Measurements from ENCODE around the gene OSGEP. TPM values are rescaled to one million over a fixed set of nuclear protein-coding genes. Genes with fewer than 3 reads are reported as not detected.
A peak's percentile ranks its signal among the peaks of the same experiment; 100 is the strongest.

The OSGEP gene
- total and polyA plus RNA-seq, 2 of the 13 experiments (the other 11 are each of a cell fraction or from before 2014, with no cell fraction given), result 39.7 to 41.1 TPM

DNA sequence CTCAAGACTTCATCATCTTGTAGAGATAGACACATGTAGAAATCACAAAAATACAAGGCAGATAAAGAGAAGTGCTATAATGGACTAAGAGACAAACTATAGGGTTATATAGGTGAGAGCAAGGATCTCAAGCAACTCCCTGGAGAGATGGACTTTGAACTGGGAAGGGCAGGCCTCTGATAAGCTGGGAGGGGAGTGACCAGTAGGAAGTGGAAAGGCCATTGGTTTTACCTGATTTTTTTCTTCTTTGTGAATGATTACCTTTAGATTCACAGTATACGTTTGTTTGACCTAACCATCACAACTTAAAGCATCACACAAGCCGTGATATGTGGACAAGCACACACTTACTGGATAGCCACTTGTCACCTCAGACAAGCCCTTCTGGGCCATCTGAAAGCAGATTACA, 36.1 kb downstream of the OSGEP start (continued):
- TF ChIP-seq, protein P1, sequence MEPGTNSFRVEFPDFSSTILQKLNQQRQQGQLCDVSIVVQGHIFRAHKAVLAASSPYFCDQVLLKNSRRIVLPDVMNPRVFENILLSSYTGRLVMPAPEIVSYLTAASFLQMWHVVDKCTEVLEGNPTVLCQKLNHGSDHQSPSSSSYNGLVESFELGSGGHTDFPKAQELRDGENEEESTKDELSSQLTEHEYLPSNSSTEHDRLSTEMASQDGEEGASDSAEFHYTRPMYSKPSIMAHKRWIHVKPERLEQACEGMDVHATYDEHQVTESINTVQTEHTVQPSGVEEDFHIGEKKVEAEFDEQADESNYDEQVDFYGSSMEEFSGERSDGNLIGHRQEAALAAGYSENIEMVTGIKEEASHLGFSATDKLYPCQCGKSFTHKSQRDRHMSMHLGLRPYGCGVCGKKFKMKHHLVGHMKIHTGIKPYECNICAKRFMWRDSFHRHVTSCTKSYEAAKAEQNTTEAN (CRISPR knock-in tag; conservative IDR thresholded peaks at IDR 0.05), result no peak
- TF ChIP-seq ZNF362 (CRISPR knock-in tag; IDR thresholded peaks at IDR 0.05; ENCODE audit: borderline replicate concordance) (peak; percentile 84), RFXAP (CRISPR knock-in tag; IDR thresholded peaks at IDR 0.05; ENCODE audit: borderline replicate concordance) (0 out of 2 replicates have a peak, but pooled peaks have one; percentile 42), HDAC2 (CRISPR knock-in tag; IDR thresholded peaks at IDR 0.05) (no peak), NBN (conservative IDR thresholded peaks at IDR 0.05) (no peak), LCORL (IDR thresholded peaks at IDR 0.05) (no peak), LCORL (CRISPR knock-in tag; IDR thresholded peaks at IDR 0.05) (0 out of 2 replicates have a peak, but pooled peaks have one; percentile 17), ZNF275 (CRISPR knock-in tag; IDR thresholded peaks at IDR 0.05; ENCODE audit: borderline replicate concordance) (no peak), PATZ1 (CRISPR knock-in tag; IDR thresholded peaks at IDR 0.05) (no peak), ZNF644 (CRISPR knock-in tag; IDR thresholded peaks at IDR 0.05; ENCODE audit: low read depth) (peak; percentile 70; the same call in 1 of the 2 replicates), ZNF674 (CRISPR knock-in tag; IDR thresholded peaks at IDR 0.05; ENCODE audit: low read depth) (no peak), KAT8 (CRISPR knock-in tag; IDR thresholded peaks at IDR 0.05) (peak; percentile 33; the same call in 1 of the 2 replicates), FOSL2 (CRISPR knock-in tag; IDR thresholded peaks at IDR 0.05) (peak; percentile 5; the same call in 1 of the 2 replicates), SALL1 (CRISPR knock-in tag; IDR thresholded peaks at IDR 0.05) (no peak), KDM3A (CRISPR knock-in tag; IDR thresholded peaks at IDR 0.05; ENCODE audit: low read depth) (no peak), ESRRA (CRISPR knock-in tag; IDR thresholded peaks at IDR 0.05; ENCODE audit: low read depth) (no peak), HIVEP1 (CRISPR knock-in tag; IDR thresholded peaks at IDR 0.05) (no peak), PREB (CRISPR knock-in tag; IDR thresholded peaks at IDR 0.05) (no peak), EHMT2 (IDR thresholded peaks at IDR 0.05; ENCODE audit: borderline replicate concordance, low read depth, low read length) (peak; percentile 82), SOX6 (IDR thresholded peaks at IDR 0.05) (no peak), SOX6 (CRISPR knock-in tag; IDR thresholded peaks at IDR 0.05) (0 out of 2 replicates have a peak, but pooled peaks have one; percentile 28), ZBTB20 (CRISPR knock-in tag; IDR thresholded peaks at IDR 0.05; ENCODE audit: borderline replicate concordance, low read depth) (peak; percentile 97), ZNF558 (CRISPR knock-in tag; IDR thresholded peaks at IDR 0.05; ENCODE audit: borderline replicate concordance) (no peak)
- TF ChIP-seq, protein P2, sequence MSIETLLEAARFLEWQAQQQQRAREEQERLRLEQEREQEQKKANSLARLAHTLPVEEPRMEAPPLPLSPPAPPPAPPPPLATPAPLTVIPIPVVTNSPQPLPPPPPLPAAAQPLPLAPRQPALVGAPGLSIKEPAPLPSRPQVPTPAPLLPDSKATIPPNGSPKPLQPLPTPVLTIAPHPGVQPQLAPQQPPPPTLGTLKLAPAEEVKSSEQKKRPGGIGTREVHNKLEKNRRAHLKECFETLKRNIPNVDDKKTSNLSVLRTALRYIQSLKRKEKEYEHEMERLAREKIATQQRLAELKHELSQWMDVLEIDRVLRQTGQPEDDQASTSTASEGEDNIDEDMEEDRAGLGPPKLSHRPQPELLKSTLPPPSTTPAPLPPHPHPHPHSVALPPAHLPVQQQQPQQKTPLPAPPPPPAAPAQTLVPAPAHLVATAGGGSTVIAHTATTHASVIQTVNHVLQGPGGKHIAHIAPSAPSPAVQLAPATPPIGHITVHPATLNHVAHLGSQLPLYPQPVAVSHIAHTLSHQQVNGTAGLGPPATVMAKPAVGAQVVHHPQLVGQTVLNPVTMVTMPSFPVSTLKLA (IDR thresholded peaks at IDR 0.05), result no peak
